Posterior vena cava (tissue), 2 donors: ENCODE measurements around the gene ZNF280D. TPM values are rescaled to one million over a fixed set of nuclear protein-coding genes. Genes with fewer than 3 reads are reported as not detected.
"Not testable (repeated sequence)": the region's sequence is repeated elsewhere in the genome, so short reads cannot be mapped to it uniquely, and the experiment has no call there.

Source experiments
- DNase-seq: peaks from one replicate; pipeline ENCODE4 v3.0.0-alpha.2; 2020; ENCODE audit warnings: low spot score
- intact Hi-C, 2 donors: fragments of 100-400 bp; cut with DNase I; formaldehyde crosslinking; loops; one replicate each; pipeline versions ENCODE4 v1.14.1 to v1.14.2; 2022 to 2023
- total RNA-seq, 2 donors: library from RNA; stranded (reverse); fragmentation: NEBNext Ultra II Directional; extraction: Animal tissue kit (Norgen Biotek cat#: 25700); gene quantifications; one replicate each; pipeline ENCODE4 v1.2.1, GENCODE V29; 2021
- donor health status: DM: yes; HTN: yes; CAD: no.
- donor health status: DM: yes; HTN: yes; CAD: no.

ZNF280D gene
- total RNA-seq, 2 donors from 2014 or later = 53.5 to 60.9 TPM

DNA sequence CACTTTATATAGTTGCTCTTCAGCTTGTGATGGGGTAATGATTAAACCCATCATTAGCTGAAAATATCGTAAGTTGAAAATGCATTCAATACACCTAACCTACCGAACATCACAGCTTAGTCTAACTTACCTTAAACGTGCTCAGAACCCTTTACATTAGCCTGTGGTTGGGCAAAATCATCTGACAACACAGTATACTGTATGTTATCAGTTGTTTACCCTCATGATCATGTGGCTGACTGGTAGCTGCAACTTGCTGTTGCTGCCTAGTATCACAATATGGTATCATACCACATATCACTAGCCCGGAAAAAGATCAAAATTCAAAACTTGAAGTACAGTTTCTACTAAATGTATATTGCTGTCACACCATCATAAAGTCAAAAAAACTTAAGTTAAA, 9.5 kb downstream of the ZNF280D start:
- intact Hi-C loops = no loop called here
- DNase-seq = no peak

DNA sequence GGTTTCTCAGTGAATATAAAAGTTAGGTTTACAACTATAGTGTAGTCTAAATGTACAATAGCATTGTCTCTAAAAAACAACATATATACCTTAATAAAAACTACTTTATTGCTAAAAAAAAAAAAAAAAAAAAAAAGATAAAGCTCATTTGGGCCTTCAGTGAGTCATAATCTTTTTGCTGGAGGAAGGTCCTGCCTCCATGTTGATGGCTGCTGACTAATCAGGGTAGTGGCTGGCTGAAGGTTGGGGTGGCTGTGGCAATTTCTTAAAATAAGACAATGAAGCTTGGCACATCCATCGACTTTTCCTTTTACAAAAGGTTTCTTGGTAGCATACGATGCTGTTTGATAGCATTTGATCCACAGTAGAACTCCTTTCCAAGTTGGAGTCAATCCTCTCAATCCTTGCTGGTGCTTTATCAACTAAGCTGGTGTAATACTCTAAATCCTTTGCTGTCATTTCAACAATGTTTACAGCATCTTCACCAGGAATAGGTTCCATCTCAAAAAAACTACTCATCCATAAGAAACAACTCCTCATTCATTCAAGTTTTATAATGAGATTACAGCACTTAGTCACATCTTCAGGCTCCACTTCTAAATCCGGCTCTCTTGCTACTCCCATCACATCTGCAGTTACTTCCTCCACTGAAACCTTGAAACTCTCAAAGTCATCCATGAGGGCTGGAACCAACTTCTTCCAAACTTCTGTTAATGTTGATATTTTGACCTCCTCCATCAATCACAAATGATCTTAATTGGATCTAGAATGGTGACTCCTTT, 13.3 kb downstream of the ZNF280D start:
- intact Hi-C loops = no loop called here
- DNase-seq = no peak

DNA sequence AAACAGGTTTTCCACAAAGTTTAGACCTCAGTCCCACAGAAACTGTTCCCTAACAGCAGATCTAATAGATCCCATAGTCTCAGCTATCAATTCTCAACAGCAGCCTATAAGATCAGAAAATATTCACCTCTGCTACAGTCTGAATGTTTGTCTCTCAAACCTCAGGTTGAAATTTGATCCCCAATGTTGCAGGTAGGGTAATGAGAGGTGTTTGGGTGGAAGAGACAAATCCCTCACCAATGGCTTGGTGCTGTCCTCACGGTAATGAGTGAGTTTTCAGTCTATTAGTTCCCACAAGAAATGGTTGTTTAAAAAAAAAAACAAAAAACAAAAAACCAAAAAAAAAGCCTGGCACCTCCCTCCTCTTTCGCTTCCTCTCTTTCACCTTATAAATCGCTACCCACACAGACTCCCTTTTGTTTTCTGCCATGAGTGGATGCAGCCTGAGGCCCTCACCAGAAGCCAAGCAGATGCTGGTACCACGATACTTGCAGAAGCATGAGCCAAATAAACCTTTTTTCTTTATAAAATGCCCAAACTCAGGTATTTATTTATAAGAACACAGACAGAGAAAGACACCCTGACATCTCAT, 14.2 kb downstream of the ZNF280D start:
- DNase-seq = no peak
- intact Hi-C loops = no loop called here

DNA sequence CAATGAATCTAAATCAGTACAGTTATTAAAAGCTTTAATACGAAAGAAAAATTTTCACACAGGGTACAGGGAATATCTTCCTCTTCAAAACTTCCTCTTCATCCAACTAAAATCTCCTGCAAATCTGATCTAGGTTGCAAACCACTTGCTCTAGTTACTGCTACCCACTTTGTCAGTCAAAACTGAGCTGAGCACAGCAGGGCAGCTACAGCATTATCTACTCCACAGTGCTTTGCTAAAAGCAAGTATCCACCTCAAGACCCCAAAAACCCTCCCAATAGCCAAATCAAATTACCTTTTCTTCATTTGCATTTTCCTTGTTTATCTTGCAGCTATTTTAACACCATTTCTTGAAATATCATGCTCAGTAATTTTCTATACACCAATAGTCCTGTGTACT, 14.7 kb downstream of the ZNF280D start:
- intact Hi-C loops = no loop called here
- DNase-seq = no peak

DNA sequence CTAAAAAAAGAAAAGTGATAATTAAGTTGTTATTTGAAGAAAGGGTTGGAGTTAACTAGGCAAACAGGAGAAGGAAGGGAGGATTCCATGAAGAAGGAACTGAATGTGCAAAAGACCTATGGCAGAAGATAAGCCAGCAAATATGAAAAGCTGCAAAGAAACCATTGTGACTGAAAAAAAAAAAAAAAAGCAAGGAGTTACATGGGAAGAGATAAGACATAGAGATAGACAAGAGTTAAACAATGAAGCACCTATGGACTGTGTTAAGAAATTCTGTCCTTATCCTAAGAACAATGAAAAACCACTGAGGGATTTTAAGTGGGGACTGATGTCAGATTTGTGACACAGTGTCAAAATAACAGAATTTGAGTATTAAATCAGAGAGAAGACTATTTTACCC, 17.0 kb downstream of the ZNF280D start:
- DNase-seq = no peak
- intact Hi-C loops = no loop called here

DNA sequence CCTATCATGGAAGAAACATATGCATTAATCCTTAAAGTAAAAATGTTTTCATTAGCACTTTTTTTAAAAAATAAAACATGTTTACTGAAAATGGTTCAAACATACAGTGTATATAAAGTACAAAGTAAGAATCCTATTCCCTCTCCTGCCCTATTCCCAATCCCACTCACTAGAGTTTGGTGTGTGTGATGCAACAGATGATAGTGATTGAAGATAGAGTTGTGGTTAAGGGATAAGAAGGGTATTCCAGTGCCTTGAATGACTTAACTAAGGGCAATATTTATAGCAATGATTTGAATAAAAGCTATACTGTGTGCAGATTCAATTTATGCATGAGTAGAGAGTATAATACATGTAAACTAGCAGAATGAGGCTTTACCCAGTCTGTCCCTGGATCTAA, 18.1 kb downstream of the ZNF280D start:
- no peak for DNase-seq
- intact Hi-C loops = no loop called here

DNA sequence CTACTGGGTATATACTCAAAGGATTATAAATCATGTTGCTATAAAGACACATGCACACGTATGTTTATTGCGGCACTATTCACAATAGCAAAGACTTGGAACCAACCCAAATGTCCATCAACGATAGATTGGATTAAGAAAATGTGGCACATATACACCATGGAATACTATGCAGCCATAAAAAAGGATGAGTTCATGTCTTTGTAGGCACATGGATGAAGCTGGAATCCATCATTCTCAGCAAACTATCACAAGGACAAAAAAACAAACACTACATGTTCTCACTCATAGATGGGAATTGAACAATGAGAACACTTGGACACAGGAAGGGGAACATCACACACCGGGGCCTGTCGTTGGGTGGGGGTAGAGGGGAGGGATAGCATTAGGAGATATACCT, 23.8 kb downstream of the ZNF280D start:
- intact Hi-C loops, DNase-seq: not testable (repeated sequence)

DNA sequence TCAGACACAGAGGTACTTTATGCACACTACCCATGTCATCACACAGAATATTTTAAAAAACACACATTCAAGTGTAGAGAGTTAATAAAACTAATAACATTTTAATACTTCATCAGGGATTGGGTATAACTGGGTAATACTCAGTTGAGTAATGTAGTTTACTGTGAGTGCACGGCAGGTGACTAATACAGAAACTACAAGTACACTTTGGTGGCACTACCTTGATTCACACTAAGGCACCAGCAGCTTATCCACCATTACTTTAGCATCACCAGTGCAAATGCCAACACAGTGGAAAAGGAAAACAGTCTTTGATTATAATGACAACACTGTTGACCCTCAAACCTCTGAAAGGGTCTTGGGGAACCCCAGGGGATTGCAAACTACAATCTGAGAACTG, 33.6 kb downstream of the ZNF280D start:
- intact Hi-C loops = no loop called here
- no peak for DNase-seq

DNA sequence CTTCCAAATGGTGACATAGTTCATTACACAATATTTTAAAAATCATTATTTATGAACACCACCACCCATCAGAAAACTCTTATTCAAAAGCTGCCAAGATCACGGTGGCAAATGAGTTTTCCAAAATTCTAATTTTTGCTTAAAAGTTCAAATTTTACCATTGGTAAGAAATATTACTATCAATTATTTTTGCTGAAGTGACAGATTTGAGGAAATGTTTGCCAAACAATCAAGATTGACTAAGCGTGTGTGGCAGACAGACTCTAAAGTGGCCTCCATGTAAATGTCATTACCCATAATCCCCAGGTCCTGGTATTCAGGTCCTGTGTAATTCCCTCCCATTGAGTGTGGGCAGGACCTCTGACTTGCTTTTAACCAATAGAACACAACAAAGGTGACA, 35.0 kb downstream of the ZNF280D start:
- no peak for DNase-seq
- intact Hi-C loops = no loop called here

DNA sequence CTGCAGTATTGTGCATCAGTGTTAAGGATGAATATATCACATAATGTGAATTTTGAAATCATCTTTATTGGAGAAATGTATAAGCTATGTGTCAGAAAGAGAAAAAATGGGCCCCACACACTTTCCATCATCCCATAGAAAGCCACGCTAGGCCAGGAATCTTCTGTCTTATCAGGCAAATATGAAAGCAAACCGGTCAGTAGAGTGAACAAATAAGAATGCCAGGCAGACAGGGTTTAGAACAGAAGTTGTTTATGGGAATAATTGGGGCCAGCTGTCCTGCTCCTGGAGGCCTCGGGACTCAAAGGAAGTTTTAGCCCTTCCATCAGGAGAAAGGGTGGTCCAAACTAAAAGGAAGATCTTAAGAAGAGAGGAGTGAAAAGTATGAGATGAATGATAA, 39.5 kb downstream of the ZNF280D start:
- DNase-seq = no peak
- intact Hi-C loops = no loop called here

DNA sequence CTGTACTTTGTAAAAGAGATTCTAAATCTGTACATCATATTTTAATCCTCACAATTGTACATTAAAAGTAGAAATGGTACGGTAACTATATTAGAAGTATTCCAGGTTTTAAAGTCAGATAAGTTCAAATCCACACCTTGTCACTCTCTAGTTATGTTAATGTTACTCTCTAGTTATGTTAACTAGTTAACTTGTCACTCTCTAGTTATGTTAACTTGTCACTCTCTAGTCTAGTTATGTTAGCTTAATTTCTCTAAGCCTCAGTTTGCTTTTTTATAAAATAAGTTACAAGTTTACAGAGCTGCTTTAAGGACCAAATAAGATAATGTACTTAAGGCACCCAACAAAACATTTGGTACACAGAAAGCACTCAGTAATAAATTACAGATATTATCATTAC, 42.6 kb downstream of the ZNF280D start:
- intact Hi-C loops = no loop called here
- no peak for DNase-seq

DNA sequence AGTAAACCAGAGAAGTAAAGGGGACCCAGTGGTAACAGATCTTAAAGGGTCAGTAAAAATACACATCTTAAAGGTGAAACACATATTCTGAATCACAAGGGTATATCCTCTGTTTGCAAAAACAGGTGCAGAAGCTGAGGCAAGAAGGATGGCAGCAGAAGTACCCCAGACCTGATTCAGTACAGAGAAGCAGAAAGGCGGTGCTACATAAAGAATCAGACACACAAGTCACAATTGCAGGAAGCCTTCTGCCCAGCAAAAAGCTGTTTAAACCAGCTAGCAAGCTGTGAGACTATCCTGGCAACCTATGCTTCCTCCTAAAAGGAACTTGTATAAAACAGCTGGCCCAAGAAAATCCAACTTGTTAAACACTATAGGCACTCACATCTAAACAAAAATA, 49.4 kb downstream of the ZNF280D start:
- no peak for DNase-seq
- intact Hi-C loops = no loop called here

DNA sequence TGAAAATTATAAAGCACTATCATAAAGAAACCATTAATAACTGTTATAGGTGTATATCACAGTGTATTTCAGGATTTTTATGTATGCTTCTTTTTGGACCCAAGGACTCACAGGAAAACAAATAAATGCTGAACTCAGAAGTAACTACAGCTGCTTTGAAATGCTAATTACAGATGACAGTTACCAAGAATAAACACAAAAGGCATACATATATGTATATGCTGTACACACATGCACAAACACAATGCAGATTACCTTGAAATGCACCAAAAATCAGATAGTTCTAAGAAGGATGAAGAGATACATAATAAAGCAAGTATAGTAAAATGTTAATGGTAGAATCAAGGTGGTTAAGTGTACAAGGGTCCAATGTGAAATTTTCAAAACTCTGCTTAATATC, 52.2 kb downstream of the ZNF280D start:
- DNase-seq = no peak
- intact Hi-C loops = no loop called here

DNA sequence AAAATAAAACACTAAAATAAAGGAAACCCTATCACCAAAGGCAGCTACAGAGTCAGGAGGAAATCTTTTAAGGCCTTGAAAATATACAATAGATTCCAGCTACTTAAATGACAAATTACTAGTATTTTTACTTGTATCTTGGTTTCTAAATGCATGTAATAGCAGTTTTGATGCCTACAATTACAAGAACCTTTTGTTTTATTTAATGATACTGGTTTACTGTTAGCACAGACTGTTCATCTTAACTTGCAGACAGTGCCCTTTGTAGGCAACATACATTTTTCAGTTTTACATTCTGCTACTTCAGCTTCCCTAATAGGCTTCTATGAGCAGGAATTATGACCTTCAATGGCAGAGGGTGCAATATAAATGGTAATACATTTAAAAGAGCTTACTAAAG, 54.1 kb downstream of the ZNF280D start:
- intact Hi-C loops = no loop called here
- DNase-seq = no peak

DNA sequence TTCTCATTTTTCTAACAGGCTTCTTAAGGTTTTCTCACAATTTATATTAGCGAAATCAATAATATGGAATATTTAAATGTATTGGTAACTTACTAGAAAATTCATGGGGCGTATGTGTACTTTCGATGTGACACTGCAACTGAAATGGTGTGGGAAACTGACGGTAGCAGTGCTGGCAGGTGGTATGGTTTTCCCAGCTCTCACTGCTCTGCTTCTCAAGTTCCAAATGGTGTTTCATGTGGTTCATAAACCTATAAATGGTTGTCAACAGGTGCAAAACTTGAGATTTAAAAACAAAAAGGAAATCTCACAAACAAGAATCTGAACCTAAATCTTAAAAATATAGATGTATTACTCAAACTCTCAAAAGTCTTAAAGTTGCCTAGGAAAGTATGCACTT, 54.7 kb downstream of the ZNF280D start:
- intact Hi-C loops = no loop called here
- DNase-seq = no peak

DNA sequence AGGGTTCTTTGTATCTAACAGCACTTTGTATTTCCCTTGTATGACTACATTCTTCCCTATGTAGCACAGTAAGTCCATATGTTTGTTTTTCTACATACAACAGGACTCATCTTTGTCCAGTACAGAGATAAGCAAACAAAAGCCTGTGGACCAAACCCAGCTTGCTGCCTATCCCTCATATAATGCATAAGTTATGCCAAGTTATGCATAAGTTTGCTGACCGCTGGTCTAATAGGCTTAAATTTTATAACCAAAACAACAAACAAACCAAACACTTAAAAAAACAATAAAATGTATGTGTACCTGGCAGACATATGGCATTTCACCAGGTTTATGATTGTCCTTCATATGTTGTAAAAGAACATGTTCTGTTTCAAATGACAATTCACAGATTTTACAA, 56.0 kb downstream of the ZNF280D start:
- intact Hi-C loops = no loop called here
- DNase-seq = no peak

DNA sequence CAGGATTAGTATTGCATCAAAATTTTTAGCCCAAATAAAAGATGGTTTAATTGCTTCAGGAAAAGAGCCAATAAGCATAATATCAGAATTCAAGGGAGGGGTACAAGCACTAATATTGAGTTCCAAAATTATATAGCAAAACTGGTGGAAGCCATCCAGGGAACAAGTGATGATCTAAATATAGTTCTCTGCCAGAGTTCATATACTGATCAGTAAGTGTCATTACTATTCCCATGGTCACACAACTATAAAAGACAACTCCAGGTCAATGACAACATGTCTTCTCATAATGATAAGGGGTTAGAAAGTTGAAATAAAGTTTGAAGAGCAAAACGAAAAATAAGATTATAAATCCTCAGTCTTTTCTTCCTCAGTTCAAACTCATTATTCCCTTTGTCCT, 57.4 kb downstream of the ZNF280D start:
- no peak for DNase-seq
- intact Hi-C loops = no loop called here

DNA sequence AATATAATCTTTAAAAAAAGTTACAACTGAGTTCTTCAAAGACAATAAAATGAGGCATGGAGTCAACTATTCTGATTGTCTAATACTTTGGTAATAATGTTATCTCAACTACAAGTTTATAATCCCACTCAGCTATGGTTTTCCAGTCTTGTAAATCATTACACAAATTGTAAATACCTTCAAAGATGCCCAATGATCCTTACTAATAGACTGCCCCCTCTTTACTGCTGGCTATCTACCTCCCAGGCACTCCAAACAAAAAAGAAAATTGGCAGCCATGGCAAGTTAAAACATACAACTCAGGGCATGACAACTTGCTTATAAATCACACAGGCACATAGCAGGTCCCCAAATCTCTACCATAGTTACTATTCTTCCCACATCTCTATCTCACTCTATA, 58.5 kb downstream of the ZNF280D start:
- intact Hi-C loops = no loop called here
- no peak for DNase-seq

DNA sequence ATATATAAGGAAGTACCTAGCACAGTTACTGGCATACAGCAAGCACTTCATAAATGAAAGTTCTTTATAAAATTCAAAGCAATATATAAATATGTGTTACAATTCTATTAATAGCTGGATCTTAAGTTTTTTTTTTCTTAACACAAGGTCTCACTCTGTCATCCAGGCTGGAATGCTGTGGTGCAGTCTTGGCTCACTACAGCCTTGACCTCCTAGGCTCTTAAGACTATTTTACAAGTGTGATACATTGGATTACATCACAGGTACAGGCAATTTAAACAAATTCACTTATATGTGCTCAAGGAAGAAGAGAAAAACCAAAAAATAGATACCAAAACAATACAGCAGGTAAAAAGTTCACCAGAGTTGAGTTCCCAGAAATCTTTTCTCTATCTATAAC, 60.6 kb downstream of the ZNF280D start:
- DNase-seq = no peak
- intact Hi-C loops = no loop called here

DNA sequence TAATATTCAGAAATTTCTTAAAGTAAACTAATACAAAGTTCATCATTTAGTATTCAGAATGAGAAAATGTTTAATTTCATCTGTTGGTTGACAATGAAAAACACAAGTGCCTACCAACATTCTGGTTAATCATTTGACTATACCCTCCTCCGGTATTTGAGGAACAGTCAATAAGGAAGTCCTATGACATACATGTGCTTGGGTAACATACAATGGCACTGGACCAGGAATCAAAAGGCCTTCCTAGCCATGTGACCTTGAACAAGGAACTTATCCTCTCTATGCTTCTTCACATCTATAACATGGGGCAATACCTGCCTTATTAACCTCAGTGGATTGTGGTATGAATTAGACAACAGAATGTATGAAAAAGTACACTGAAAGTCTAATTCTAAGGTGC, 65.8 kb downstream of the ZNF280D start:
- intact Hi-C loops = no loop called here

DNA sequence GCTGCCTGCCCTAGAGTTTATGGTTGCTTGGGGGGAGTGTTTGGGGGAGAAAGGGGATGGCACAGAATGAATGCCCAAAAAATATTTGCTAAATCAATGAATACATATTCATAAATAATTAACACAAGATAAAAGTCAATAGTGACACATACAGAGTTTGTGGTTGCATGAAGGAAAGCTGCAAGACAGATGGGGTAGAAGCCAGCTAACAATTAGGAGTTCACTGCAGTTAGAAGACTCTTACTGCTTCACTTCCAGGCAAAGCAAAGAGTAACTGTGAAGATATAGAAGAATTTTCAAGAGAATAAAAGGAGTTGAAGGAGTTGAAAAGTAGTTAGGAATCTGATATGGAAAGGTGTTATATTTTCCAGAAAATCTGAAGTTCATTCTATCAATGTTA, 72.4 kb downstream of the ZNF280D start:
- DNase-seq = no peak
- intact Hi-C loops = no loop called here

More for the DNA sequence above, 65.8 kb downstream of the ZNF280D start:
- DNase-seq = no peak
